Thymus (tissue), 11 donors: ENCODE data around the gene LRRC10. TPM values are rescaled to one million over a fixed set of nuclear protein-coding genes. Genes with fewer than 3 reads are reported as not detected.

ENCODE experiments used
- DNase-seq, 9 donors: peaks; one replicate each; pipeline ENCODE4 v3.0.0-alpha.2; 2013; ENCODE audit warnings: low spot score in 9 of 9, low read depth in 6 of 9, missing footprints in 1 of 9
- H3K27ac ChIP-seq, 2 donors: one replicate each; pipeline ENCODE4 v1.5.1; 2013; ENCODE audit warnings: control low read depth in 1 of 2, low read depth in 1 of 2, low read length in 1 of 2, mild to moderate bottlenecking in 1 of 2, moderate library complexity in 1 of 2
- H3K27me3 ChIP-seq, 2 donors: one replicate each; pipeline ENCODE4 v1.5.1; 2013; ENCODE audit warnings: low read length in 1 of 2; ENCODE audit not compliant: control insufficient read depth in 2 of 2, insufficient read depth in 1 of 2
- H3K36me3 ChIP-seq, 2 donors: one replicate each; pipeline ENCODE4 v1.5.1; 2013; ENCODE audit warnings: low read length in 1 of 2, mild to moderate bottlenecking in 1 of 2, moderate library complexity in 1 of 2; ENCODE audit not compliant: control insufficient read depth in 2 of 2, insufficient read depth in 2 of 2
- H3K4me1 ChIP-seq, 2 donors: one replicate each; pipeline ENCODE4 v1.5.1; 2013; ENCODE audit warnings: low read length in 2 of 2; ENCODE audit not compliant: control insufficient read depth in 2 of 2, insufficient read depth in 2 of 2
- H3K4me3 ChIP-seq, 2 donors: one replicate each; pipeline ENCODE4 v1.5.1; 2013; ENCODE audit warnings: low read length in 2 of 2, control low read depth in 1 of 2, mild to moderate bottlenecking in 1 of 2
- H3K9me3 ChIP-seq, 2 donors: one replicate each; pipeline ENCODE4 v1.5.1; 2013; ENCODE audit warnings: low read length in 1 of 2, mild to moderate bottlenecking in 1 of 2; ENCODE audit not compliant: control insufficient read depth in 2 of 2, insufficient read depth in 1 of 2
- WGBS: extraction: QIAGEN DNeasy Blood & Tissue Kit; methylation state at CpG from one replicate; pipeline ENCODE4 v1.1.7; 2013; 5-methylcytosine and 5-hydroxymethylcytosine counted together
- polyA plus RNA-seq: library from polyadenylated mRNA; stranded (reverse); fragments of 200-250 nt; gene quantifications from one replicate; pipeline ENCODE4 v1.2.3, GENCODE V29; 2013
- total RNA-seq: library from RNA; stranded (reverse); fragments of 120-200 nt; gene quantifications from one replicate; pipeline ENCODE4 v1.2.4, GENCODE V29; 2013
- donor health status: healthy.

Gene LRRC10
- total and polyA plus RNA-seq, 2 donors = 0.05 TPM

DNA sequence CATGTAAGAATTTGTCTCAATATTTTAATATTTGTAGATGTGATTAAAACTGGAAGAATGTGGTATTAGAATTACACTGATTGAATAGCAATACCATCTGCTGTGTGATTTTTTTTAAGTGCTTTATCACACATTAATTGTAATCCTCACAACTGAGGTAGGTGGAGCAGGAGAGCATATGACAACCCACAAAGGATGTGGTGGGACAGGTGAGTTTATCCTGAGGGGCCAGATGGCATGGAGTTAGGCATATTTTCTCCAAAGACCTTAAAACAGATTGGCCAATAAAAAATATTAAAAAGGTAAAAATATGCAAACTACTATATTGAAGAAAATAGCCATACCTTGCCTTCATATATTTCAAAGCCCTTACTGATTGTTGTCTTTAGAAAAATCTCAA lies 7.8 kb downstream of the LRRC10 start:
- H3K27ac ChIP-seq = no peak overlapping the region
- no peak for DNase-seq
- H3K36me3 ChIP-seq = peaks cover 28 to 54% of the 10 kb centered on the region in 2 donors
- H3K9me3 ChIP-seq = peaks cover 0 to 1% of the 10 kb centered on the region in 2 donors
- H3K27me3 ChIP-seq = no peaks in the 10 kb centered on the region
- H3K4me1 ChIP-seq = no peaks in the 10 kb centered on the region
- no peak overlapping the region for H3K4me3 ChIP-seq

- peaks cover 36 to 62% of the 10 kb centered on the region in 2 donors for H3K36me3 ChIP-seq
- WGBS = 98% methylated on average over 6 of the region's 6 CpGs
- no peak for DNase-seq
- peaks cover 0 to 1% of the 10 kb centered on the region in 2 donors for H3K9me3 ChIP-seq
- no peaks in the 10 kb centered on the region for H3K27me3 ChIP-seq
- no peak overlapping the region for H3K4me3 ChIP-seq
- H3K4me1 ChIP-seq = no peaks in the 10 kb centered on the region
- no peak overlapping the region for H3K27ac ChIP-seq
These were observed 8.6 kb downstream of the LRRC10 start for GRCh38 chr12:69601962-69602685.

DNA sequence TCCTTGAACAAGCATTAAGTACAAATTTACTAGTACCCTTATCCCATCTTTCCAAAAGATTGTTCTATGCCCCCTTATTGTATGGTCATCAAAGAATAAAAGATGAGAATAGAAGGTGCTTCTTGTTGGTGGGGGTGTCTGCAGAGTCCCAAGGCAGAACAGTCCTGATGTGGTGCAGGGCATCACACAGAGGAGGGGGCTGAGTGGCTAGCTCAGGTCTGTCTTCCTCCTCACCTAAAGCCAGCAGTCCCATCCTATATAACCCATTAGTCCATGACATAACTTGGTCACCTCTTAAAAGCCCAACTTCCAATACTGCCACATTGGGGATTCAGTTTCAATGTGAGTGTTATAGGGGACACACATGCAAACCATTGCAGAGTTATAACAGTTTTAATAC lies 9.9 kb downstream of the LRRC10 start:
- H3K27me3 ChIP-seq = no peaks in the 10 kb centered on the region
- H3K4me1 ChIP-seq = no peaks in the 10 kb centered on the region
- H3K4me3 ChIP-seq = no peak overlapping the region
- peaks cover 0 to 1% of the 10 kb centered on the region in 2 donors for H3K9me3 ChIP-seq
- DNase-seq = no peak
- H3K27ac ChIP-seq = no peak overlapping the region
- peaks cover 38 to 72% of the 10 kb centered on the region in 2 donors for H3K36me3 ChIP-seq

DNA sequence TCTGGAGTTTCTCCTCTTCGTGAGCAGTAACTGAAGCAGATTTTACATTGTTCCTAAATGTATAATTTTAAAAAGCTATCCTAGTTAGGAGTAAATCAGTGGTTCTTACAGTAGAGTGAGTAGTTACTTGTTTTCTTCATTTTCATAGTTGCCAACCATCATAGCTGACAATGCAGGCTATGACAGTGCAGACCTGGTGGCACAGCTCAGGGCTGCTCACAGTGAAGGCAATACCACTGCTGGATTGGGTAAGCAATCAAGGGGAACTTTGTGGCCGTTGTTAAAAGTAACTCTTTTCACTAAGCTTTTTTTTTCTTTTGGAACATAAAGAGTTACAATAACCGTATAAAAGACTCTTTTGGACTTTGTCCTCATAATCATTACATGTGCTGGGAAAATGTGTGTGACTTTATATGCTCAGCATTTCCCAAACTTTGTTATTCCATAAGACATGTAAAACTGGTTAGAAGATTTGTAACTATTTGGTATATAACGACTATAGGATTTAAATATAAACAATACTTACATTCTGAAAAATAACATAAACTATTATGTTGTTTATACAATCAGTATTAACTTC lies 12.4 kb downstream of the LRRC10 start:
- no peak overlapping the region for H3K27ac ChIP-seq
- H3K4me3 ChIP-seq = no peak overlapping the region
- peaks cover 49 to 92% of the 10 kb centered on the region in 2 donors for H3K36me3 ChIP-seq
- no peak for DNase-seq
- no peaks in the 10 kb centered on the region for H3K4me1 ChIP-seq
- H3K9me3 ChIP-seq = no peaks in the 10 kb centered on the region
- no peaks in the 10 kb centered on the region for H3K27me3 ChIP-seq
- WGBS = 98% methylated on average over 4 of the region's 4 CpGs

GRCh38 chr12:69595689-69596088 lies 15.0 kb downstream of the LRRC10 start:
- Histone ChIP-seq H3K4me3 (no peak overlapping the region), H3K36me3 (peaks cover 59 to 86% of the 10 kb centered on the region in 2 donors), H3K4me1 (no peaks in the 10 kb centered on the region), H3K9me3 (no peaks in the 10 kb centered on the region), H3K27me3 (no peaks in the 10 kb centered on the region), H3K27ac (no peak overlapping the region)
- WGBS = 97% methylated on average over 2 of the region's 2 CpGs
- no peak for DNase-seq

GRCh38 chr12:69589082-69589481 lies 21.6 kb downstream of the LRRC10 start:
- no peaks in the 10 kb centered on the region for H3K27me3 ChIP-seq
- WGBS = 94% methylated on average over 2 of the region's 2 CpGs
- no peak for DNase-seq
- no peak overlapping the region for H3K4me3 ChIP-seq
- peaks cover 4 to 5% of the 10 kb centered on the region in 2 donors for H3K4me1 ChIP-seq
- H3K27ac ChIP-seq = no peak overlapping the region
- no peaks in the 10 kb centered on the region for H3K9me3 ChIP-seq
- H3K36me3 ChIP-seq = peaks cover 47 to 62% of the 10 kb centered on the region in 2 donors

GRCh38 chr12:69588527-69588926 lies 22.2 kb downstream of the LRRC10 start:
- H3K36me3 ChIP-seq = peaks cover 42 to 56% of the 10 kb centered on the region in 2 donors

DNA sequence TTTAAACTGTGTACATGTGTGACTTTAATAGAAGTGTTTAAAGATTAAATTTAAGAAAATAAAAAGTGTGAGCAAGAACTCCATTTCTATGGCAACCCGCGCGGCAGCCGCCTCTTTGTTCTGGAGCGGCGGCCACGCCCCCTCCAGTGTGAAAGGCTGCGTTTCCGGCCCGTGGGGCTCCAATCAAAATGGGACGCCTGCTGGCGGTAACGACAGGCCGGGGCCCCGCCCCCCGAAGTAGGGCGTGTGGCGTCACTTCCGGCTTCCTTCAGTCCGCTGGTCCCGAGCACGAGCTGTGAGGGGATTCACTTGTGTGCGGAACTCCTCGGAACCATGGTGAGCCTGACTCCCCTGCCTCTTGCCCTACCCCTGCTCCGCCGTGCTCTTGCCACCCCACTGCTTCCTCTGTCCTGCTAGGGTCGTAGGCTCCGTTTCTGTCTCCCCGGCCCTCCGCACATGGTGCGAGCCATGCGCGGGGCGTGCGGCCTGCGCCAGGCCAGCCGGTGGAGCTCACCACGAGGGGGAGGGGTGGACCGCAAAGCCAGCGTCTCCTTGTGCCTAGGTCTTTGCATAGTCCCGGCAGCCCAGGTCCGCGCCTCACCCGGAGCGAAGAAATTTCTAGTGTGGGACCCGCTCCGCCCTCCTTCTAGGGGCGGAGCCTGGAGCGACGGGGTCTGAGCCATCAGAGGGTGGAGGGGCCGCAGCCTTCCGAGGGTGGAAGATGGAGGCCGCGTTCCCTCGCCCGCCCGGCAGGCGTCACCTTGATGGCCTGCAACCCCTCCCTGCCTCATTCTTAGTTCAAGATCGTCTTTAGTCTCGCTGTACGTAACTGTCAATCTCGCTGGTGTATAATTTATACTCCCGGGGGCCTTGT lies 25.3 kb downstream of the LRRC10 start, which contains the start of gene CCT2:
CCT2 (plus strand) TSS at position 271 of the 874 bp plus-strand sequence; CDS start at position 334, 63 bp downstream.
- H3K4me3 ChIP-seq = peak within 1 kb of the TSS; percentile 93 to 100
- H3K27ac ChIP-seq = peak within 1 kb of the TSS; percentile 96 to 98
- peaks cover 23 to 31% of the 10 kb centered on the region in 2 donors for H3K36me3 ChIP-seq
- under 1% methylated on average over 63 of the region's 63 CpGs for WGBS
- no peaks in the 10 kb centered on the region for H3K9me3 ChIP-seq
- no peaks in the 10 kb centered on the region for H3K27me3 ChIP-seq
- H3K4me1 ChIP-seq = peaks cover 4 to 5% of the 10 kb centered on the region in 2 donors
- DNase-seq = peak; percentile 93 to 98 (median 95)

More at GRCh38 chr12:69588527-69588926, 22.2 kb downstream of the LRRC10 start:
- H3K4me1 ChIP-seq = peaks cover 4 to 5% of the 10 kb centered on the region in 2 donors
- H3K27ac ChIP-seq = no peak overlapping the region
- H3K4me3 ChIP-seq = no peak overlapping the region
- DNase-seq = no peak
- WGBS = 97% methylated on average over 4 of the region's 4 CpGs
- no peaks in the 10 kb centered on the region for H3K9me3 ChIP-seq
- H3K27me3 ChIP-seq = no peaks in the 10 kb centered on the region

DNA sequence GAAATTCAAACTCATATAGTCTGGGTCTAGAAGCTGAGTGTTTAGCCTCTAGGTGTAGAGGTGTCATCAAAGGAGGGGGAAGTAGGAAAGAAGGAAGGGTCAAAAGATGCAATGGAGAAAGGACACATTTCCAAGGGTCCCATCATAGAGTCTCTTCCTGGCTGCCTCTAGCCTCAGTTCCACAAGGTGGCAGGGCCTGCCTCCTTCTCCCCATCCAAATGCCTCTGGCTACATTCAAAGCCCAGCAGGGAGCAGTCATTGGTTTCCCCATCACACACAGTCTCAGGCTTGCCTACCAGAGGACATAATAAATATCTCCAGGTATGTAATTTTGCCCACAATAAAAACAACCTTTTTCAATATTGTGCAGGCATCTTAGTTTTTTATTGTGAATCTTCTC lies 27.5 kb downstream of the LRRC10 start:
- H3K4me3 ChIP-seq = no peak overlapping the region
- DNase-seq = no peak
- peaks cover 8 to 12% of the 10 kb centered on the region in 2 donors for H3K36me3 ChIP-seq
- no peak overlapping the region for H3K27ac ChIP-seq
- H3K9me3 ChIP-seq = no peaks in the 10 kb centered on the region
- H3K4me1 ChIP-seq = peaks cover 4 to 5% of the 10 kb centered on the region in 2 donors
- H3K27me3 ChIP-seq = no peaks in the 10 kb centered on the region
